Mucosa of rectum (tissue), 2 donors: ENCODE data around the gene MACROD2.

ENCODE experiments used
- H3K27ac ChIP-seq, 2 donors: one replicate each; pipeline ENCODE4 v1.7.0; 2013; ENCODE audit warnings: inconsistent platforms in 2 of 2, low read depth in 2 of 2, low read length in 2 of 2
- H3K27me3 ChIP-seq, 2 donors: one replicate each; pipeline ENCODE4 v1.7.0; 2013; ENCODE audit warnings: low read length in 2 of 2; ENCODE audit not compliant: control insufficient read depth in 2 of 2, insufficient read depth in 2 of 2
- H3K36me3 ChIP-seq, 2 donors: one replicate each; pipeline ENCODE4 v1.7.0; 2013; ENCODE audit warnings: low read length in 2 of 2; ENCODE audit not compliant: control insufficient read depth in 2 of 2, insufficient read depth in 2 of 2
- H3K4me1 ChIP-seq, 2 donors: one replicate each; pipeline ENCODE4 v1.7.0; 2013; ENCODE audit warnings: low read length in 2 of 2, mild to moderate bottlenecking in 1 of 2; ENCODE audit not compliant: control insufficient read depth in 2 of 2, insufficient read depth in 2 of 2
- H3K4me3 ChIP-seq, 2 donors: one replicate each; pipeline ENCODE4 v1.7.0; 2013; ENCODE audit warnings: low read length in 2 of 2
- H3K9ac ChIP-seq, 2 donors: one replicate each; pipeline ENCODE4 v1.7.0; 2013; ENCODE audit warnings: low read length in 2 of 2, low read depth in 1 of 2, mild to moderate bottlenecking in 1 of 2
- H3K9me3 ChIP-seq, 2 donors: one replicate each; pipeline ENCODE4 v1.7.0; 2013; ENCODE audit warnings: low read length in 2 of 2; ENCODE audit not compliant: control insufficient read depth in 2 of 2
- donor health status: healthy.
- donor health status: Normal muscosa, but diverticular disease.

MACROD2 gene

DNA sequence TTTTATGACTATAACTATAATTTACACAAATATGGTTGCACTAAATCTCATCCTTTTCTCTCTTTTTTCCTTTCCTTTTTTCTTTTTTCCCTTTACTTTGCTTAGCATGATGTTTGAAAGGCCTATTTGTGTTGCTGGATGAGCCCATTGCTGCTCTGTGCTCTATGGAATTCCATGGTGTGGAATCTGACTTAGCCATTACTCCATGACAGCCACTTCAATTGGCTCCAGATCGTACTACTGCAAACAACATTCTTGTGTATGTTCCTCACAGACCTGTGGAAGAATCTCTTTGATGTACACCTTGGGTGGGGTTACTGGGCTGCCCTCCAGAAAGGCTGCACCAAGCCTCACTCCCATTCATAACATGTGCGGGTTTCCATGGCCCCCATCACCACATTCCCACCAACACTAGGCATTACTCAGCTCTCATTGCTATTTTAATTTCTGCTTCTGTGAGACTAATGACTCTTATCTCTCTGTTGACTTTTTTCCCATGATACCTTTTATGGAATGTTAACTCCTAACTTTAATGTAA, 1598.9 kb downstream of the MACROD2 start:
- H3K4me1 ChIP-seq: no peaks in the 10 kb centered on the region
- no peak overlapping the region for H3K4me3 ChIP-seq
- H3K27me3 ChIP-seq: no peaks in the 10 kb centered on the region
- no peaks in the 10 kb centered on the region for H3K36me3 ChIP-seq
- H3K9ac ChIP-seq: no peak overlapping the region
- no peak overlapping the region for H3K27ac ChIP-seq
- H3K9me3 ChIP-seq: no peaks in the 10 kb centered on the region

DNA sequence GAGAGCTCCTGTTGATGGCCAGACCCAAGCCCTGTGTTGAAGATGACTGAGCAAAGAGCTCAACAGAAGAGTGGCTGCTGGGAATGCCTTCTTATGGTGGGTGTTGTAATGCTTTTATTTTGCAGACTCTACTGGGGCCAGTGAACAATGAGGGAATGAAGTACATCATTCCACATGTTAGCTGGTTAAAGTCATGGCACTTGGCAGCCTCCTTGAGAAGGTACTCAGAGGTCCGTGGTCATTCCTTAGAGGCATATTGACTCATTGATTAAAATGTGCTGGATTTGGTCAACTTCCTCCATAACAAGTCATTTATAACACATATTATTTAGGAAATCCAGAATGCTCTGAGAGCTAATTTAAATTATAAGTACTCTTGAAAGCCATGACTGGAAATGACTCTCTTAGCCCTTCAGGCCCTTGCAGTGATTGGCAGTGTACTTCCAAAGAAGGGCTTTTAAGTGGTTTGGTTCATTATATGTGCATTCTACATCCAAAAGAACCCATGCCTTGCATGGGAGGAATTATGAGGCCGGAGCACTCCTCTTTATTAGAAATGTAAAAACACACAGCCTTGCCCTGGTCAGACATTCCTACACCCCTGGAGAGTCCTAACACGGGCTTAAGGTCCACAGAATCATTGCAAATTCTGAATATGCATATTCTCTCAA, 1601.0 kb downstream of the MACROD2 start:
- Histone ChIP-seq H3K27me3 (no peaks in the 10 kb centered on the region), H3K9ac (no peak overlapping the region), H3K4me3 (no peak overlapping the region), H3K27ac (no peak overlapping the region), H3K4me1 (no peaks in the 10 kb centered on the region), H3K36me3 (no peaks in the 10 kb centered on the region), H3K9me3 (no peaks in the 10 kb centered on the region)

DNA sequence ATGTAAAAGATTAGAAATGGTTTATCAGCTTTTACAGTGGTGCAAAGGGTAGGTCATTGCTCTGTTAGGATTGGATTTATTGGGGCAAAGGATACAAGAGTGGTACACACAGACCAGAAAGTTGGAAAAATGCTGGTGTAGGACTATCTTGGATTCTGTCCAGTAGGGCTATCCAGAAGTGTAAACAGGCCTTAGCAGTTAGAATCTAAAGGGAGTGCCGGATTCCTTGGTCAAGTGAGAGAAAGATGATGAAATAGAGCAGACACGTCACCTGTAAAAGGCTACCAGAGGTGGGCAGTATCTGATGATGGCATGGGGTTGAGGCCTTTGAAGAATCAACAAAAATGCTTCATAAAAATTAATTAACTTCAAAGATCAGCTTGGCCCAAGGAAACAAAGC, 1602.0 kb downstream of the MACROD2 start:
- Histone ChIP-seq H3K9ac (no peak overlapping the region), H3K36me3 (no peaks in the 10 kb centered on the region), H3K9me3 (no peaks in the 10 kb centered on the region), H3K27ac (peak overlapping the region in 1 of 2 donors; percentile 21), H3K4me1 (no peaks in the 10 kb centered on the region), H3K4me3 (no peak overlapping the region), H3K27me3 (no peaks in the 10 kb centered on the region)

DNA sequence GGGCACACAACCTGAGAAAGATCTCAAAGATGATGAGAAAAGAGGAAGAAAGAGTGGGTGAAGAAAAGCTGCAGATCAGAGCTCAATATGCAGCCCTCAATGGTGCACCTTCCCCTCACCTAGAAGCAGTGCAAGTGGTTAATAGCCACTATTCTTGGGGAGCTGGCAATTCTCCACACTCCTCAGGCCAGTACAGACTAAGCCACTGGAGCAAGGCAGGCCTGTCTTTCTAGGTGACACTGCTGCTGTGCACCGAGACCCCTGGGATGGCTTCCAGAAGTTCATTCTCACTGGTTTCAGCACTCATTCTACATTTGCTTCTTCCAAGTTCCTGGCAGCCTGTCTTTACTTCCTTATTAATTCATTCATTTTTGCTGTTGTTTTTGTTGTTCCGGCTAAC, 1604.6 kb downstream of the MACROD2 start:
- no peak overlapping the region for H3K9ac ChIP-seq
- H3K27ac ChIP-seq: no peak overlapping the region
- no peaks in the 10 kb centered on the region for H3K27me3 ChIP-seq
- no peak overlapping the region for H3K4me3 ChIP-seq
- no peaks in the 10 kb centered on the region for H3K4me1 ChIP-seq
- no peaks in the 10 kb centered on the region for H3K9me3 ChIP-seq
- no peaks in the 10 kb centered on the region for H3K36me3 ChIP-seq

DNA sequence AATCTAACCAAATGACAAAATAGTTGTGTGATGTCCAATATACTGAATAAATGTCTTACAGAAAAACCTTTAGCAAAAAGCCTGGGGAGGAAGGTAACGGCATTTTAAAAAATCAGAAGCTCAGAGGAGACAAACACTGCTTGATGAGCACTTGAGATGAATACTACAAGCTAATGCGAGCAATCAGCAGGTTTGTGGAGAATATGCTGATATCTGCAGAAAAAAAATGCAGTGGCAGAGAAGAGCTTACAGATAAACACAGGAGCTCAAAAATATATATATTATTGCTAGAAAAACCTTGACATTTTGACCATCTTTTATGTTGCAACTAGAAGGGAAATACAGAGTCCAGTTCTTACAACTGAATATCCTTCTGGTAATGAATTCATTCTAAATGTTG, 1605.2 kb downstream of the MACROD2 start:
- Histone ChIP-seq H3K9ac (no peak overlapping the region), H3K4me1 (no peaks in the 10 kb centered on the region), H3K9me3 (no peaks in the 10 kb centered on the region), H3K4me3 (no peak overlapping the region), H3K36me3 (no peaks in the 10 kb centered on the region), H3K27me3 (no peaks in the 10 kb centered on the region), H3K27ac (no peak overlapping the region)

DNA sequence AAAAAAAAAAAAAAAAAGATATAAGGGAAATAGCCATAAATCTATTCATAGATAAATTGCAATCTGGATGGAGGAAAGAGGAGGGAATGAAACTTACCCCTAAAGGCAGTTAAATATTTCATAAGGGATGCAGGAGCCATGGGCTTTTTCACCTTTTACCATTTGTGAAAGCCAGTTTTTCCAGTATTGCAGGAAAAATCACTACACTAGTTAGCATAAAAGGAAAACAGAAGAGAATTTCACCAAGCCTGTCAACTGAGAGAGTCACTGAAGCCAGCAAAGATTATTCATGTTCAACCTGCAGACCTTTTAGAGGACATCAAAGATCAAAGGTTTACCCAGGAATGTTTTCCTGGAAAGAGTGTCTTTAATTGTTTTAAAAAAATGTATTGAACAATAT, 1608.2 kb downstream of the MACROD2 start:
- H3K36me3 ChIP-seq: no peaks in the 10 kb centered on the region
- H3K9me3 ChIP-seq: no peaks in the 10 kb centered on the region
- no peaks in the 10 kb centered on the region for H3K27me3 ChIP-seq

DNA sequence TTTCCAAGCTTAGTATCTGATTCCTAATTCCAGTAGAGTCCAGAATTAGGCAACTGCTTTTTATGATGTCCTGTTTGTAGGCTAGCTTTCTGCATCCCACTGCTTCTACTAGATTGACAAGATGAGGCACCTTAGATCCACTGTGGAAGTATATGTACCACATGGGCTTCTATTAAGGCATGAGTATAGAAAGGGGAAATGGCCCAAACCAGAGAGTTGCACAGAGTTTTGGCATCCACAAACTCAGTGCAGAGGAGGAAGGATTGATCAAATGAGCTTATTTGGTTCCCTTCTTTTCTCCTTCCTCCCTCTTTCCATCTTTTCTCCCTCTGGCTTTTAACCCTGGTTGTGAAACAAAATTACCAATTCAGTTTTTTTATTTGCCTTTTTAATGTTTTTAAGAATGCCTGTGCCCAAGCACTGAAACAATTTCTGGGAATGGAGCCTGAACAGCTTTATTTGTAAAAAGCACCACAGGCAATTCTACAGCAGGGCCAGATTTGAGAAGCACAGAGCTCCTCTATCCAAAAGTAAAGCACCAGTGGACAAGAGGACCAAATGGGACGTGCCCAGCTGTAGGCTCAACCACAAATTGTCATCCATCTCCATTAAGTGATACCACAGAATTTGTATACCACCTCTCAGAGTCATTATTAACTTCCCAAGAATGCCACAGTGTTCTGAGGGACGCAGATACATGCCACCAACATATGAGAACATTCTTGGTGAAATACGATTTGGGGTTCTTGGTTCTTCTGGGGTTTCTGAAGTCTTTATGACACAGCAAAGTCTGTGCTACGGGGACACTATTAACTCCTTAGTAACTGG, 1608.9 kb downstream of the MACROD2 start:
- H3K4me3 ChIP-seq: no peak overlapping the region

More for the DNA sequence above, 1608.2 kb downstream of the MACROD2 start:
- Histone ChIP-seq H3K4me1 (no peaks in the 10 kb centered on the region), H3K4me3 (no peak overlapping the region), H3K27ac (no peak overlapping the region), H3K9ac (no peak overlapping the region)

DNA sequence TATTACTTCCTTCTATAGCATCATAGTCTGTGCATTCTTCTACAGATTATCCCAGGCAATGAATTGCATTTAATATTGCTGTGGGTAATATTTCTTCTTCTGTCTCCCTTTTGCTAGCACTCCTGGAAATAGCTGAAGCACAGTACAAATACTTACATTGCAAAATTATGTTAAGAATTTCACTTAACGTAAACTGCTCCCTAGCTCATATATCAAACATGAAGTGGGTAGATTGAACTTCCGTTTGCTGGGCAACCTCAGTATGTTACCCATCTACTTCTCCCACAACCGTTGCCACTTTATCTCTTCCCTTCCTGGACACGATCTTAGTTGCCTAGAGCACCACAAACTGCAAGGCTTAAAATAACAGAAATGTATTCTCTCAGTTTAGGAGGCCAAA, 1614.6 kb downstream of the MACROD2 start:
- Histone ChIP-seq H3K4me1 (no peaks in the 10 kb centered on the region), H3K9ac (no peak overlapping the region), H3K9me3 (no peaks in the 10 kb centered on the region), H3K27ac (no peak overlapping the region), H3K4me3 (no peak overlapping the region), H3K36me3 (no peaks in the 10 kb centered on the region), H3K27me3 (no peaks in the 10 kb centered on the region)

More for the DNA sequence above, 1608.9 kb downstream of the MACROD2 start:
- Histone ChIP-seq H3K4me1 (no peaks in the 10 kb centered on the region), H3K27me3 (no peaks in the 10 kb centered on the region), H3K27ac (no peak overlapping the region), H3K36me3 (no peaks in the 10 kb centered on the region), H3K9me3 (no peaks in the 10 kb centered on the region), H3K9ac (no peak overlapping the region)

DNA sequence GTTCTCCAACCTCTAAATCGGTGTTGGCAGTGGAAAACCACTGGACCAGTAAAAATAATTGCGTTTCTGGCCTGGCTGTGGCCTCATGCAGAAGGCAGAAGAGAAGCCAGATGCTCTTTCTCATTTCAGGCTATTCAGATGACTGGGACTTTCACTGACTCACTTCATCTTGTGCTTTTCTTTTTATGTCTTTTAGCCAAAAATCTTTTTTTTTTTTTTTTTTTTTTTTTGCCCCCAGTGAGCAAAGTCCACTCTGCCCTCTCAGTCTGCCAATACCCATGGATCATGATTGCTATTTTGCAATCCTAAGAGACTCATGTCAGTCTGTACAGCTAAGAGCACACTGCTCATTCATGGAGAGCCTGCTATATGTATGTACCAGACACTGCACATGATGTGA, 1615.5 kb downstream of the MACROD2 start:
- Histone ChIP-seq H3K4me3 (no peak overlapping the region), H3K9me3 (no peaks in the 10 kb centered on the region), H3K27ac (no peak overlapping the region), H3K36me3 (no peaks in the 10 kb centered on the region), H3K9ac (no peak overlapping the region), H3K4me1 (no peaks in the 10 kb centered on the region), H3K27me3 (no peaks in the 10 kb centered on the region)

DNA sequence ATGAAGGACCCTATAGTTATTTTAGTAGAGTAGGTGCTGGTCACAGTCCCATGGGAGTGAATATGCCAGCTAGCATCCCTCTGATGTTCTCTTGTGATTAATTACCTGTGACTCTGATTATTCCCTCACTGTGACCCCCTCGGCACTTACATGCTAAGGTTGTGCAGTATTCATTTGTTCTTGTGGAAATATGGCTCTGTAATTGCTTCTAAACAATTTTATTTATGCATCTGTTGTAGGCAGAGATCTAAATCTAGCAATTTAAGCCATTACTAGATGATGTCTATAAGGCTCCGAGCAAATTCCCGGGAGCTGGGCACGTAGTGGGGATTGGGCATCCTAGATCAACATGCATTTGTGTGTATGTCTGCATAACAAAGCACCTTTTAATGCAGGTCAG, 1616.2 kb downstream of the MACROD2 start:
- no peaks in the 10 kb centered on the region for H3K9me3 ChIP-seq
- H3K27ac ChIP-seq: no peak overlapping the region
- no peak overlapping the region for H3K9ac ChIP-seq
- H3K27me3 ChIP-seq: no peaks in the 10 kb centered on the region
- no peaks in the 10 kb centered on the region for H3K36me3 ChIP-seq
- no peak overlapping the region for H3K4me3 ChIP-seq
- H3K4me1 ChIP-seq: no peaks in the 10 kb centered on the region
